Natural killer cell (primary cell): ENCODE measurements around the gene ARHGEF16. TPM values are rescaled to one million over a fixed set of nuclear protein-coding genes. Genes with fewer than 3 reads are reported as not detected.

ENCODE experiments used
- ATAC-seq, 3 donors: fragments of 150-1000 bp in 2 of 3; fragments of 200-7000 bp in 1 of 3; cut with Tn5 transposase; 1 replicate in 1 of 3; 2 replicates in 2 of 3; pipeline ENCODE4 v1.10.0; 2021; ENCODE audit warnings: mild to moderate bottlenecking in 2 of 3, moderate library complexity in 2 of 3
- DNase-seq, 2 donors: peaks; one replicate each; pipeline versions ENCODE4 v3.0.0 to v3.0.0-alpha.2; 2013 to 2021; ENCODE audit warnings: mixed read lengths in 1 of 2
- H3K27ac ChIP-seq: one replicate; pipeline ENCODE4 v1.5.1; 2013; ENCODE audit warnings: mild to moderate bottlenecking, low read length
- H3K27me3 ChIP-seq: one replicate; pipeline ENCODE4 v1.6.1; 2013; ENCODE audit warnings: low read length; ENCODE audit not compliant: control insufficient read depth, insufficient read depth
- H3K36me3 ChIP-seq: one replicate; pipeline ENCODE4 v1.6.1; 2013; ENCODE audit warnings: low read length; ENCODE audit not compliant: control insufficient read depth, insufficient read depth
- H3K4me1 ChIP-seq: one replicate; pipeline ENCODE4 v1.6.1; 2013; ENCODE audit warnings: low read length; ENCODE audit not compliant: control insufficient read depth, insufficient read depth
- H3K4me3 ChIP-seq: one replicate; pipeline ENCODE4 v1.5.1; 2013; ENCODE audit warnings: low read length
- H3K9me3 ChIP-seq: one replicate; pipeline ENCODE4 v1.6.1; 2013; ENCODE audit warnings: low read length; ENCODE audit not compliant: control insufficient read depth, insufficient read depth
- H3K27ac Mint-ChIP-seq, 2 donors: one replicate each; pipeline ENCODE4 v1.8.0; 2022; ENCODE audit warnings: mild to moderate bottlenecking in 2 of 2, mixed read lengths in 2 of 2, moderate library complexity in 1 of 2
- H3K27me3 Mint-ChIP-seq, 2 donors: one replicate each; pipeline ENCODE4 v1.8.0; 2022; ENCODE audit warnings: low read depth in 2 of 2, mixed read lengths in 2 of 2
- H3K36me3 Mint-ChIP-seq: one replicate; pipeline ENCODE4 v1.8.0; 2022; ENCODE audit warnings: mixed read lengths
- H3K4me1 Mint-ChIP-seq, 2 donors: one replicate each; pipeline ENCODE4 v1.8.0; 2022; ENCODE audit warnings: mixed read lengths in 2 of 2
- H3K4me3 Mint-ChIP-seq: one replicate; pipeline ENCODE4 v1.8.0; 2022; ENCODE audit warnings: mild to moderate bottlenecking, moderate library complexity, mixed read lengths
- H3K9me3 Mint-ChIP-seq, 2 donors: one replicate each; pipeline ENCODE4 v1.8.0; 2022; ENCODE audit warnings: mixed read lengths in 2 of 2
- CTCF ChIP-seq: fragments of 200-600 bp; IDR thresholded peaks from one replicate; pipeline ENCODE4 v1.8.0; 2022; ENCODE audit warnings: antibody characterized with exemption
- WGBS: methylation state at CpG from one replicate; pipeline ENCODE4 v1.1.7; 2013; ENCODE audit warnings: missing lambda C conversion rate; ENCODE audit not compliant: insufficient coverage; 5-methylcytosine and 5-hydroxymethylcytosine counted together
- intact Hi-C: fragments of 100-400 bp; cut with micrococcal nuclease; formaldehyde crosslinking; loops from one replicate; pipeline ENCODE4 v1.14.2; 2022
- total RNA-seq, 4 donors: library from RNA; stranded (reverse); fragments of 120-200 nt in 1 of 4; gene quantifications; one replicate each; pipeline versions ENCODE4 v1.2.3 to v1.2.4, GENCODE V29; 2013 to 2022

The ARHGEF16 gene
- total RNA-seq, 3 donors from 2014 or later (not counting 1 experiment from before 2014, with no cell fraction given) = not detected

DNA sequence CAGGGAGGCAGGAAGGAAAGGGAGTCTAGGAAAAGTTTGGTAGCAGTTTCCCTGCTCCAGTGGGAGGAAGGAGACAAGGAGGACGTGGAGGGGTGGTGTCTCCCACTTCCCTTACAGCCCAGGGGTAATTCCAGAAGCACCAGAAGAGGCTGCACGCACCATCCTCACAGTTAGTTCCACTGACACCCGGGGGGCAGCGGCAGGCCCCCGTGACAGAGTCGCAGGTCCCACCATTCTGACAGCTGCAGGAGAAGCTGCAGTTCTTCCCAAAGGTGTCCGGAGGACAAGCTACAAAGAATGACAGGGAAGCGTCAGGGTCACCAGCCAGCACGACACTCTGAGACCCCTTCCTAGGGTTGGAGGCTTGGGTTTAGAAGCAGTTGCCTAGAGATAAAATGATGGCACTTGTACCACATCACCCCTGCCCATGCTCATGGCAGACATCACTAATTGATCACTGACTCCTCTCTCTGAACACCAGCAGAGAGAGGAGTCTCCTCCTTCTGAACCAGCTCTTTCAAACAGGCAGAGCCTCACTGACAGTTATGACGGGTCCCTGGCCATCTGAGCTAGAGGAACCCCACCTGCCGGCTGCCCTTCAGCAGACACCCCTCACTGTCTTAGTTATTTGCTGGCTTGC lies 53.3 kb downstream of the ARHGEF16 start:
- Mint-ChIP-seq H3K4me1 (no peaks in the 10 kb centered on the region), H3K27me3 (no peaks in the 10 kb centered on the region), H3K9me3 (no peaks in the 10 kb centered on the region), H3K27ac (no peak overlapping the region), H3K4me3 (no peak overlapping the region), H3K36me3 (no peaks in the 10 kb centered on the region)
- WGBS = 89% methylated on average over 11 of the region's 11 CpGs
- no peaks in the 10 kb centered on the region for H3K4me1 ChIP-seq
- H3K36me3 ChIP-seq = no peaks in the 10 kb centered on the region
- H3K9me3 ChIP-seq = no peaks in the 10 kb centered on the region
- H3K27me3 ChIP-seq = no peaks in the 10 kb centered on the region
- no peak for DNase-seq
- no peak for TF ChIP-seq CTCF
- no peak for ATAC-seq
- no peak overlapping the region for H3K27ac ChIP-seq
- no peak overlapping the region for H3K4me3 ChIP-seq
- intact Hi-C loops = no loop called here

DNA sequence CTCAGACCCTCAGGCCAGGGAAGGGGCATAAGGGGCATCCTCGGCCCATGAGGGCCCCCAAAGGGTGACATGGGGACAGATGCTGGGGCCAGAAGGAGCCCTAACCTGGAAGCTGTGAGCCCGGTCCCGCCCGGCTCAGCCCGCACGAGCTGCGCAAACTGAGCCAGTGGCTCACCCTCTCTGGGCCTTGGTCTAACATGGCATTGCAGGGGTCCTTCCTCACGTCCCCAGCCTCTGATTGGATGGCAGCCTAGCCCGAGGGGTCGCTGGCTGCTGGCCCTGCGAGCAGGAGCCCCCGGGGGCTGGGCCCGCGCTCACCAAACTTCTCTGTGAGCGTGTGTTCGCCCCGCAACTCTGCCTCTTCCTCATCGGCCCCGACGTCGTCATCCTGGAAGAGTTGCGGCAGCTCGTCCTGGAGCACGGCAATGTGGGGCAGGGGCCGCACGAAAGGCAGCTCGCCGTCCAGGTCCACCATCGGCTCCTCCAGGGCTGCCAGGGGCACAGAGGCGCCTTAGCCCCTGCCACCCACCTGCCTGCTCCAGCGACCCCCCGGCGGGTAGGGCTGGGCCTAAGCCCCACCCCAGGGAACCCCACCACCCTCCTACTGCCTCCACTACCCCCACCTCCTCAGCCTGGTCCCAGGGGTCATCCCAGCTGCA lies 54.4 kb downstream of the ARHGEF16 start:
- H3K27ac Mint-ChIP-seq = no peak overlapping the region
- no peak for TF ChIP-seq CTCF
- 93% methylated on average over 33 of the region's 33 CpGs for WGBS
- ATAC-seq (no peak), DNase-seq (no peak)
- H3K4me3 Mint-ChIP-seq = no peak overlapping the region
- no peaks in the 10 kb centered on the region for H3K9me3 ChIP-seq
- H3K4me1 ChIP-seq = no peaks in the 10 kb centered on the region
- no peak overlapping the region for H3K27ac ChIP-seq
- no peaks in the 10 kb centered on the region for H3K9me3 Mint-ChIP-seq
- no peaks in the 10 kb centered on the region for H3K4me1 Mint-ChIP-seq
- H3K4me3 ChIP-seq = no peak overlapping the region
- H3K27me3 ChIP-seq = no peaks in the 10 kb centered on the region
- H3K27me3 Mint-ChIP-seq = no peaks in the 10 kb centered on the region
- H3K36me3 Mint-ChIP-seq = no peaks in the 10 kb centered on the region
- intact Hi-C loops = no loop called here
- no peaks in the 10 kb centered on the region for H3K36me3 ChIP-seq

DNA sequence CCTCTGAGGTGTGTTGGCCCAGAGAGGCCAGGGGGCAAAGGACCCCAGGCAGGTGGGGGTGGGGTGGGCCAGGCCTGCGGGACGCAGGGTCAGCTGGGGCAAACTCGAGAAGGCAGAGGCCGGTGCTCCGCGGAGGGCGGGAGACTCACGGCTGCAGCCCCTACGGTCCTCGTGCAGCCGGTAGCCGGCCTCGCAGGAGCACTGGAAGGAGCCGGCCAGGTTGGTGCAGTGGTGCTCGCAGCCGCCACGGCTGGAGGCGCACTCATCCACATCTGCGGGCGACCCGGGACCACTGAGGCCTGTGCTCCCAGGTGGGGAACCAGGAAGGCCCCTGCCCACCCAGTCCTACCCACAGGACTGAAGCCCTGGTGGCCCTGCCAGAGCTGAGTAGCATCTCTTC lies 55.3 kb downstream of the ARHGEF16 start:
- no peak for TF ChIP-seq CTCF
- no peaks in the 10 kb centered on the region for H3K9me3 Mint-ChIP-seq
- no peak overlapping the region for H3K4me3 Mint-ChIP-seq
- Histone ChIP-seq H3K27me3 (no peaks in the 10 kb centered on the region), H3K36me3 (no peaks in the 10 kb centered on the region), H3K4me3 (no peak overlapping the region), H3K9me3 (no peaks in the 10 kb centered on the region), H3K4me1 (no peaks in the 10 kb centered on the region), H3K27ac (no peak overlapping the region)
- H3K27ac Mint-ChIP-seq = no peak overlapping the region
- no peak for ATAC-seq
- no peak for DNase-seq
- no peaks in the 10 kb centered on the region for H3K36me3 Mint-ChIP-seq
- H3K27me3 Mint-ChIP-seq = no peaks in the 10 kb centered on the region
- intact Hi-C loops = no loop called here
- 97% methylated on average over 21 of the region's 21 CpGs for WGBS
- H3K4me1 Mint-ChIP-seq = no peaks in the 10 kb centered on the region
